BLaER1 (cell line): ENCODE data around the gene FLAD1.

Experiments
- H3K27ac ChIP-seq: shearing (Covaris generic); formaldehyde crosslinking; 2 replicates; pipeline ENCODE4 v1.8.1; 2022
- H3K27me3 ChIP-seq: shearing (Covaris generic); formaldehyde crosslinking; 2 replicates; pipeline ENCODE4 v1.8.1; 2022
- H3K36me3 ChIP-seq: shearing (Covaris generic); formaldehyde crosslinking; 2 replicates; pipeline ENCODE4 v1.8.1; 2022
- H3K4me1 ChIP-seq: shearing (Covaris generic); formaldehyde crosslinking; 2 replicates; pipeline ENCODE4 v1.8.1; 2022
- H3K4me2 ChIP-seq: shearing (Covaris generic); formaldehyde crosslinking; 2 replicates; pipeline ENCODE4 v1.8.1; 2022
- H3K4me3 ChIP-seq: shearing (Covaris generic); formaldehyde crosslinking; 2 replicates; pipeline ENCODE4 v1.8.1; 2022
- H3K9ac ChIP-seq: shearing (Covaris generic); formaldehyde crosslinking; 2 replicates; pipeline ENCODE4 v1.8.1; 2022
- H3K9me3 ChIP-seq: shearing (Covaris generic); formaldehyde crosslinking; 2 replicates; pipeline ENCODE4 v1.8.1; 2022
- H4K20me1 ChIP-seq: shearing (Covaris generic); formaldehyde crosslinking; 2 replicates; pipeline ENCODE4 v1.8.1; 2022
- Cebpa-rat ChIP-seq: shearing (Covaris generic); IDR thresholded peaks from 2 replicates; pipeline ENCODE4 v1.8.1; 2022

Gene FLAD1

DNA sequence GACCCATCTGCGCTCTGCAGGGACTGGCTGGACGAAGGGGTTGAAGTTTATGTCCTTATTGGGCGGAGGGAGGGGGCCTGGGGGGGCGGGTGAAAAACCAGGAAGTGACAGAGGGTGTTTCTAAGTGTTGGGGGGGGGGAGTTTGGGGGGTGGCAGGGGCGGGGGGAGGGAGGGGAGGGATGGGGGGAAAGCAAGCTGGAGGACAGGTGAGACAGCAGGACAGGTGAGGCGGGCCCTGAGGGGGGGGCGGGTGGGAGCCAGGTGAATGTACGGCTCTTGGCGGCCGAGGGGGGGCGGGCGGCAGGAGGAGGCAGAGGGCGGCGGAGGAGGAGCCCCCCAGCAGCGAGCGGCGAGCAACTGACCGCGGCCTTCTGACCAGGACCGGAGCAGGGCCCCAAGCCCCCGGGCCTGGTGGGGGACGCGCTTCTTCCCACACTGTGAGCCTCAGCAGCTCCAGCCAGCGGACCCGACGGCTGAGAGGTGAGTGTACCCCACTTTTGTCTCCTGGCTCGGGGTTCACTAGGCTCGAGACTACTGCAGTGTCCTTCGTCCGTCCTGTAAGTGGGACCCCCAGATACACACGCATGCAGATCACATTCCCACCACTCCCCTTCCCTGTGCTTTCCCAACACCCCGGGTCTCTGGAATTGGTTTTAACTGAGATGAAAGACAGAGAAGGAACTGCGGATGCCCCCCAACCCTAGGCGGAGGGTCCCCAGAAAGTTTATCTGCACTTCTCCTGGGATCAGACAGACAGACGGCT, 19.5 kb downstream of the FLAD1 start, which contains the start of gene ZBTB7B:
Gene ZBTB7B (plus strand): TSS at position 339 of the 763 bp plus-strand sequence. CDS start 11,859 bp downstream, outside the sequence.
- peaks cover 54% of the 10 kb centered on the region for H3K4me1 ChIP-seq
- H3K9ac ChIP-seq, result peak within 1 kb of the TSS; percentile 95
- H3K9me3 ChIP-seq, result no peaks in the 10 kb centered on the region
- H3K27ac ChIP-seq, result peak within 1 kb of the TSS; percentile 98
- H3K36me3 ChIP-seq, result no peaks in the 10 kb centered on the region
- peaks cover 8% of the 10 kb centered on the region; the same call in 1 of the 2 replicates for H4K20me1 ChIP-seq
- no peaks in the 10 kb centered on the region for H3K27me3 ChIP-seq
- no peak for TF ChIP-seq Cebpa-rat
- H3K4me3 ChIP-seq, result peak within 1 kb of the TSS; percentile 95
- H3K4me2 ChIP-seq, result peak within 1 kb of the TSS; percentile 100

DNA sequence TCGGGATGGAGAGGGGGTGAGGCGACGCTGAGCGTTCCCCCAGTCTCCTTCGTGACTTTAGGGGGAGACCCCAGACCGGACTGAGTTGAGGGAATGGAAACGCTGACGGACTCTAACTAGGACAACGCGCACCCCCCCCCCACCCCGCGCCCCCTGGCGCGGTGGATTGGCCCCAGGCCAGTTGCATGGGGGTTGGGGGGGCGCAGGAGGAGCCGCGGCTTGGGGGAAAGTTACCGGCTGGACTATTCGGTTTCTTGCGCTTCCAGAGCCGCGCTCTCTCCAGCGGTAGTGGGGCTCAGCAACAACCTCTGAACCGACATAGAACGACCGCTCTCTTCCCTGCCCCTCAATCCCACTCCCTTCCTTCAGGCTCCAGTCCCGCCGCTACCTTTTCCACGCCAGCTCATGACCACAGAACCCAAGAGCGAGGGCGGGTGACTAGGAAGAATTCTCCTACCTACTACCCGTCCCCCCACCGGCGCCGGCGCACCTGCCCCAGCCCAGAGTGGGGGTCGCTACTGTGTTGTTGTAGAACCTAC, 20.2 kb downstream of the FLAD1 start:
- peak overlapping the region; percentile 98 for H3K27ac ChIP-seq
- H3K9ac ChIP-seq, result peak overlapping the region; percentile 95
- H3K27me3 ChIP-seq, result no peaks in the 10 kb centered on the region
- peaks cover 54% of the 10 kb centered on the region for H3K4me1 ChIP-seq
- no peak for TF ChIP-seq Cebpa-rat
- H4K20me1 ChIP-seq, result peaks cover 14% of the 10 kb centered on the region; the same call in 1 of the 2 replicates
- H3K9me3 ChIP-seq, result no peaks in the 10 kb centered on the region
- no peaks in the 10 kb centered on the region for H3K36me3 ChIP-seq
- H3K4me3 ChIP-seq, result peak overlapping the region; percentile 95
- peak overlapping the region; percentile 100 for H3K4me2 ChIP-seq

GRCh38 chr1:155003766-155004351, 20.7 kb downstream of the FLAD1 start:
- Histone ChIP-seq H3K4me3 (peak overlapping the region; percentile 95), H3K27ac (peak overlapping the region; percentile 98), H3K36me3 (no peaks in the 10 kb centered on the region), H3K9me3 (no peaks in the 10 kb centered on the region), H4K20me1 (peaks cover 16% of the 10 kb centered on the region; the same call in 1 of the 2 replicates), H3K4me2 (peak overlapping the region; percentile 100), H3K4me1 (peaks cover 54% of the 10 kb centered on the region), H3K27me3 (no peaks in the 10 kb centered on the region), H3K9ac (peak overlapping the region; percentile 95)
- no peak for TF ChIP-seq Cebpa-rat

DNA sequence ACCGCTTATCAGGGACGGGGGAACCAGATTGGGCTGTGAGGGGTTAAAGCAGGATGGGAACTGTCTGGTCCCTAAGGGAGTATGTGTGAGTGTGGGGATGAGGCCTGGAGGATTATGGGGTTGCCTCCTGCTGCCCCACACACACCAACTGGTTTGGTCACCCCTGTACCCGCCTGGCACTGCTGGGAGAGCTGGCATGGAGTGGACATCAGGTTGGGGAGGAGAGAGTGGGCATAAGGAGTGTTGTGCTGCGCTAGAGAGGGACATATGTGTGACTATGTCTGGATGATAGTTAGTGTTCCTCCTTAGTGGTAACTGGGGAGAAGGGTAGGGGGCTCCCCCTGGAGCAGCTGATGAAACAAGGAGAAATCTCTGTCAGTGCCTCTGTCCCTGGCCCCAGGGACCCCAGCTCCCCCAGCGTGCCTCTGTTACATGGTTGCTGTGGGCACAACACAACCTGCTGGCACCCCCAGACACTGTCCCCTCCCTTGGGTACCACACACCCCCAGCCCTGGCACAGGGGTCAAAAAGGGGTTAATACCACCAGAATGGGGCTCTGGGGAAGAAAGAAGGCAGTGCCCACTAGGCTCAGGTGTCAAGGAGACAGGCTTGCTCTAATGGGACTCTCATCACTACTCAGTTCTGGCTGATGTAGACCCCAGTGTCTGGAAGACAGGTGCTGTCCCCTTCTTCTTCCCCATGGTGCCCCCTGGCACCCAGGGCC, 21.4 kb downstream of the FLAD1 start:
- Histone ChIP-seq H3K27ac (peak overlapping the region; percentile 98), H4K20me1 (peaks cover 16% of the 10 kb centered on the region; the same call in 1 of the 2 replicates), H3K9ac (peak overlapping the region; percentile 95), H3K36me3 (no peaks in the 10 kb centered on the region), H3K27me3 (no peaks in the 10 kb centered on the region), H3K4me2 (peak overlapping the region; percentile 100), H3K4me1 (peaks cover 58% of the 10 kb centered on the region), H3K9me3 (no peaks in the 10 kb centered on the region), H3K4me3 (peak overlapping the region; percentile 95)
- TF ChIP-seq Cebpa-rat, result no peak

DNA sequence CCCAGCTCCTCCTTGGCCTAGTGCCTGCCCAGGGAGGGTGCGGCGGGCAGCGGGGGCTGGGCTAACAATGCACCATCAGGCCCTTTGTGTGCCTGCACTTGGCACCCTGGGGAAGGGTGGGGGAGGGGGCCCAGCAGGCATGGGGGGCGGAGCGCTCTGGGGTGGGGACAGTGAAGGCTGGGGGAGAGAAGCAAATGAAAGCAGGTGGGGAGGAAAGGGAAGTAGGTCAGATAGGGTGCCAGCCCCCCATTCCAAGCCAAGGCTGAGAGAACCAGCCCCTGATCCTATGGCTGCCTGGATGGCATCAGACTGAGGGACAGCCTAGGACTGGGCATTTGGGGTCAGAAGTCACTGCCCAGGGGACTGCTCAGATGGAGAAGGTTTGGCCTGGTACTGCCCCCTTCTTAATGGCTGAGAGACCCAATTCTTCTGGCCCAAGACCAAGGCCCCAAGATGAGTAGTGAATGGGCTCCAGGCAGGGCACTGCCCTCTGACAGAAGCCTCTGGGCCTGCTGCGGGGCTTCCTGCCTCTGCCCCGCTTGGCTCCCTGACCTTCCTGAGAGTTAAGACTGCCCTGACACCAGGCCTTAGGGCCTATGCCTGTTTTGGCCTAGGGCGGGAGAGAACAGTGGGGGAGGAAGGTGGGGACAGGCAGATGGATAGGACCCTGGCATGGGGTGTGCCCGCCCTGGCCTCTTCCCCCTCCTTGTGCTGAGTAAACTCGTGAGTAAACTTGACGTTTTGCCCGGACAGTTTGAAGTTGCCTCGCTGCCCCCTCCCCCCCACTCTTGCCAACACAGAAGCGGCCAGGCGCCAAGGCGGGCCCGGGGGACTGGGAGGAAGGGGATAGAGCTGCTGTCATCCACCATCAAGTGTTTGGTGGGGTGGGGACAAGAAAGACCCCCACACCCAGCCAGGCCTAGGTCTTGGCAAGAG, 22.2 kb downstream of the FLAD1 start:
- H3K36me3 ChIP-seq, result no peaks in the 10 kb centered on the region
- H4K20me1 ChIP-seq, result peaks cover 16% of the 10 kb centered on the region; the same call in 1 of the 2 replicates
- H3K9ac ChIP-seq, result peak overlapping the region; percentile 95
- H3K4me3 ChIP-seq, result peak overlapping the region; percentile 95
- H3K27ac ChIP-seq, result peak overlapping the region; percentile 98
- H3K27me3 ChIP-seq, result no peaks in the 10 kb centered on the region
- no peaks in the 10 kb centered on the region for H3K9me3 ChIP-seq
- H3K4me2 ChIP-seq, result peak overlapping the region; percentile 100
- peaks cover 63% of the 10 kb centered on the region for H3K4me1 ChIP-seq
- no peak for TF ChIP-seq Cebpa-rat

GRCh38 chr1:155006601-155007101, 23.5 kb downstream of the FLAD1 start:
- Histone ChIP-seq H3K4me3 (peak overlapping the region; percentile 95; the same call in 1 of the 2 replicates), H4K20me1 (peaks cover 16% of the 10 kb centered on the region; the same call in 1 of the 2 replicates), H3K27ac (peak overlapping the region; percentile 98), H3K36me3 (peaks cover 5% of the 10 kb centered on the region; the same call in 1 of the 2 replicates), H3K27me3 (no peaks in the 10 kb centered on the region), H3K4me1 (peaks cover 76% of the 10 kb centered on the region), H3K4me2 (peak overlapping the region; percentile 100), H3K9ac (peak overlapping the region; percentile 87), H3K9me3 (no peaks in the 10 kb centered on the region)
- no peak for TF ChIP-seq Cebpa-rat

- peak overlapping the region; percentile 71; the same call in 1 of the 2 replicates for H3K9ac ChIP-seq
- peak overlapping the region; percentile 95; the same call in 1 of the 2 replicates for H3K4me3 ChIP-seq
- TF ChIP-seq Cebpa-rat, result no peak
- H3K27me3 ChIP-seq, result no peaks in the 10 kb centered on the region
- peak overlapping the region; percentile 100 for H3K4me2 ChIP-seq
- H3K4me1 ChIP-seq, result peaks cover 82% of the 10 kb centered on the region
- H4K20me1 ChIP-seq, result peaks cover 20% of the 10 kb centered on the region; the same call in 1 of the 2 replicates
- peaks cover 5% of the 10 kb centered on the region; the same call in 1 of the 2 replicates for H3K36me3 ChIP-seq
- H3K9me3 ChIP-seq, result no peaks in the 10 kb centered on the region
- peak overlapping the region; percentile 98 for H3K27ac ChIP-seq
Measured at GRCh38 chr1:155007251-155007828, 24.2 kb downstream of the FLAD1 start.
